Osteoblast (primary cell): Measurements from ENCODE around the gene C1RL. TPM values are rescaled to one million over a fixed set of nuclear protein-coding genes. Genes with fewer than 3 reads are reported as not detected.

ENCODE experiments used
- DNase-seq: peaks from one replicate; pipeline ENCODE4 v3.0.0; 2011; ENCODE audit warnings: low spot score, mixed read lengths; ENCODE audit not compliant: insufficient read length; ENCODE audit errors: missing footprints
- H2AFZ ChIP-seq: 2 replicates; pipeline ENCODE4 v1.6.0; 2011; ENCODE audit warnings: mild to moderate bottlenecking, low read length
- H3K27ac ChIP-seq: 2 replicates; pipeline ENCODE4 v1.5.1; 2011; ENCODE audit warnings: mild to moderate bottlenecking, low read depth, low read length, moderate library complexity
- H3K27me3 ChIP-seq: 2 replicates; pipeline ENCODE4 v1.6.0; 2012; ENCODE audit warnings: mild to moderate bottlenecking, control low read depth, inconsistent platforms, low read length, moderate library complexity; ENCODE audit not compliant: insufficient read depth
- H3K36me3 ChIP-seq: 2 replicates; pipeline ENCODE4 v1.5.1; 2011; ENCODE audit warnings: mild to moderate bottlenecking, low read length, control low read depth, moderate library complexity; ENCODE audit not compliant: insufficient read depth
- H3K4me1 ChIP-seq: 2 replicates; pipeline ENCODE4 v1.5.1; 2011; ENCODE audit warnings: mild to moderate bottlenecking, low read length, control low read depth, moderate library complexity; ENCODE audit not compliant: insufficient read depth
- H3K4me2 ChIP-seq: 2 replicates; pipeline ENCODE4 v1.6.0; 2011; ENCODE audit warnings: mild to moderate bottlenecking, low read length; ENCODE audit not compliant: insufficient read depth
- H3K4me3 ChIP-seq: fragments of 200-600 bp; sonication (generic); 3 replicates; pipeline ENCODE4 v1.5.1; 2012; ENCODE audit warnings: mild to moderate bottlenecking, low read length, inconsistent platforms; ENCODE audit not compliant: insufficient read depth
- H3K79me2 ChIP-seq: 2 replicates; pipeline ENCODE4 v1.6.0; 2012; ENCODE audit warnings: mild to moderate bottlenecking, low read length, control low read depth, inconsistent platforms; ENCODE audit not compliant: insufficient read depth
- H3K9me3 ChIP-seq: 2 replicates; pipeline ENCODE4 v1.5.1; 2011; ENCODE audit warnings: low read depth, low read length, control low read depth
- H4K20me1 ChIP-seq: 2 replicates; pipeline ENCODE4 v1.6.0; 2012; ENCODE audit warnings: mild to moderate bottlenecking, low read length, control low read depth; ENCODE audit not compliant: insufficient read depth
- total RNA-seq: library from RNA; depleted of rRNA; stranded (reverse); fragments of >200 nt; gene quantifications from 2 replicates; pipeline ENCODE4 v1.2.3, GENCODE V29; 2012
- TF ChIP-seq, protein P1 (sequence below): IDR thresholded peaks from 2 replicates; pipeline ENCODE4 v1.5.1; 2011; ENCODE audit warnings: mild to moderate bottlenecking, low read depth, low read length, moderate library complexity; ENCODE audit errors: extremely low read depth

C1RL gene
- total RNA-seq, 1 donor: 63.7 TPM

DNA sequence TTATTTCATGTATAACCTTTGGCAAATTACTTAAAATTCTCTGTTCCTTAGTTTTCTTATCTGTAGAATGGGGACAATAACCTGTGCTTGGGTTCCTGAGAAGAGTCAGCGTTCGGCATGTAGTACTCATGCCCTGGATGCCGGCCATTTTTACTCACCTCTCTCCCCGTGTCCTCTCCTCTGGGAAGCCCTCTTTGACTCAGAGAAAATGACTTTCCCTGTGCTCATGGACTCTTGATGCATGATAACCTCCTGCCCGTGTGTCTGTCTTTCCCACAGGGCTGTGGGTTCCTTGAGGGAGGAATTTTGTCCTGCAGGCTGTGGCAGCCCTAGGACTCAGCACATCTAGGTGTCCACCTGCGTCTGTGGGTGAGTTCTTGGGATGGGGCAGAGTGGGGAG, 5.8 kb upstream of the C1RL start:
- Histone ChIP-seq H3K79me2 (no peaks in the 10 kb centered on the region), H3K27me3 (no peaks in the 10 kb centered on the region), H3K36me3 (peaks cover 5% of the 10 kb centered on the region), H3K27ac (no peak overlapping the region), H3K4me3 (no peak overlapping the region), H3K9me3 (no peaks in the 10 kb centered on the region), H3K4me2 (no peak overlapping the region), H4K20me1 (no peaks in the 10 kb centered on the region), H2AFZ (no peak overlapping the region), H3K4me1 (no peaks in the 10 kb centered on the region)
- TF ChIP-seq, protein P1, sequence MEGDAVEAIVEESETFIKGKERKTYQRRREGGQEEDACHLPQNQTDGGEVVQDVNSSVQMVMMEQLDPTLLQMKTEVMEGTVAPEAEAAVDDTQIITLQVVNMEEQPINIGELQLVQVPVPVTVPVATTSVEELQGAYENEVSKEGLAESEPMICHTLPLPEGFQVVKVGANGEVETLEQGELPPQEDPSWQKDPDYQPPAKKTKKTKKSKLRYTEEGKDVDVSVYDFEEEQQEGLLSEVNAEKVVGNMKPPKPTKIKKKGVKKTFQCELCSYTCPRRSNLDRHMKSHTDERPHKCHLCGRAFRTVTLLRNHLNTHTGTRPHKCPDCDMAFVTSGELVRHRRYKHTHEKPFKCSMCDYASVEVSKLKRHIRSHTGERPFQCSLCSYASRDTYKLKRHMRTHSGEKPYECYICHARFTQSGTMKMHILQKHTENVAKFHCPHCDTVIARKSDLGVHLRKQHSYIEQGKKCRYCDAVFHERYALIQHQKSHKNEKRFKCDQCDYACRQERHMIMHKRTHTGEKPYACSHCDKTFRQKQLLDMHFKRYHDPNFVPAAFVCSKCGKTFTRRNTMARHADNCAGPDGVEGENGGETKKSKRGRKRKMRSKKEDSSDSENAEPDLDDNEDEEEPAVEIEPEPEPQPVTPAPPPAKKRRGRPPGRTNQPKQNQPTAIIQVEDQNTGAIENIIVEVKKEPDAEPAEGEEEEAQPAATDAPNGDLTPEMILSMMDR: no peak
- no peak for DNase-seq

DNA sequence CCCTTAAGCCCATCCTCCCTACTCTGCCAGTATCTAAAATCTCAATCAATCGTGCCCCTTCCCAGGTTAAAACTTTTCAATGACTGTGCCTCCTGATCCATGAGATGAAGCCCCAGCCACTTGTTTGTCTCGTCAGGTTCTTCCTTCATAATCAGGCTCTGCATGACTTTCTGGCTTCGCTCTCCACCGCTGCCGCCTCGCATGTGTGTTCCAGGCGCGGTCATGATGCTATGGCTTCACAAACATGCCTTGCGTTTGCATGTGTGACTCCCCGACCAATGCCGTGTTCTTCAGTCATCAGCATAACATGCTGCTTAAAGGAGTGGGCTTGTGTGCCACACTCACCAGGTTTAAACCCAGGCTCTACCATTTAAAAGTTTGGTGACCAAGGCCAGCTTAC, 5.0 kb upstream of the C1RL start:
- no peak overlapping the region for H3K27ac ChIP-seq
- peaks cover 5% of the 10 kb centered on the region for H3K36me3 ChIP-seq
- no peak overlapping the region for H3K4me3 ChIP-seq
- H3K4me1 ChIP-seq: peaks cover 4% of the 10 kb centered on the region
- H3K4me2 ChIP-seq: no peak overlapping the region
- no peak for DNase-seq
- H3K79me2 ChIP-seq: peaks cover 3% of the 10 kb centered on the region
- H3K27me3 ChIP-seq: no peaks in the 10 kb centered on the region
- no peak overlapping the region for H2AFZ ChIP-seq
- no peaks in the 10 kb centered on the region for H4K20me1 ChIP-seq
- no peaks in the 10 kb centered on the region for H3K9me3 ChIP-seq
- TF ChIP-seq, protein P1: no peak

DNA sequence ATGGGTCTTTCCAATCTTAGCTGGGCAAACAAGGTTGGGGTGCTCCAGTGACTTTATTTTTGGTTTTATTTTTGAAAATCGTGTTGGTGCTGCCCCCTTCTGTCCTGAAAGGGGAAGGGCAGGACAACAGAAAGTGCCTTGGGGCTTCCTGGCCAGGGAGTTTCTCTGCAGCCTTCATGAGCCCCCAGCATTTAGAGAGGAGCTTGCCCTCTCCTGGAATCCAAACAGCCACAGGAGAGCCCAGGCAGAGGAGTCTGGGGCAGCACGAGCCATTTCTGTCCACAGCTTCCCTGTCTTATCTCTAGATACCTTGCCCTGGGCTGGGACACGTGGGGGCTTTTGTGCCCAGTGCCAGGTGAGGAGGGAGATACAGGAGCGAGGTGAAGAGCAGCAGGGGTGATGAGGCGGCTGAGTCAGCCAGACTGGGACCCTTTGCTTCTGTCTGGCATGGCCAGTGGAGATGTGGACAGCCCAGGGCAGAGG, 4.4 kb upstream of the C1RL start:
- H2AFZ ChIP-seq: peak overlapping the region; percentile 37
- no peaks in the 10 kb centered on the region for H3K9me3 ChIP-seq
- no peaks in the 10 kb centered on the region for H4K20me1 ChIP-seq
- TF ChIP-seq, protein P1: peak; percentile 87
- peaks cover 4% of the 10 kb centered on the region for H3K4me1 ChIP-seq
- no peaks in the 10 kb centered on the region for H3K27me3 ChIP-seq
- no peak overlapping the region for H3K27ac ChIP-seq
- H3K79me2 ChIP-seq: peaks cover 6% of the 10 kb centered on the region
- no peak overlapping the region for H3K4me3 ChIP-seq
- no peak overlapping the region for H3K4me2 ChIP-seq
- peak; percentile 87 for DNase-seq
- H3K36me3 ChIP-seq: peaks cover 5% of the 10 kb centered on the region

DNA sequence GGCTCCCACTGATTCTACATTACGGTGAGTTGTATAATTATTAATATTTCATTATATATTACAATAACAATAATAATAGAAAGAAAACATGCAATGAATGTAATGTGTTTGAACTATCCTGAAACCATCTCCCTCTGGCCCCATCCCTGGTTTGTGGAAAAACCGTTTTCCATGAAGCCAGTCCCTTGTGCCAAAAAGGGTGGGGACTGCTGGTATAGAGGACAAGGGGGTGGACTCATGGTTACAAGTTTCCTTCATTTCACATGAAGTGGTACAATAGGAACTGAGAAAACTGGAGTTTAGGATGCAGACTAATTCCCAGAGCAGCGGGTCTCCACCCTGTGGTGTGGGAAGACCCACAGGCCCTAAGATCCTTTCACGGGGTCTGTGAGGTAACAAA, 3.0 kb upstream of the C1RL start:
- no peak overlapping the region for H3K4me3 ChIP-seq
- peaks cover 12% of the 10 kb centered on the region for H3K4me1 ChIP-seq
- H2AFZ ChIP-seq: no peak overlapping the region
- no peak for DNase-seq
- no peaks in the 10 kb centered on the region for H3K9me3 ChIP-seq
- no peaks in the 10 kb centered on the region for H4K20me1 ChIP-seq
- no peak overlapping the region for H3K4me2 ChIP-seq
- no peak overlapping the region for H3K27ac ChIP-seq
- H3K36me3 ChIP-seq: peaks cover 1% of the 10 kb centered on the region
- peaks cover 16% of the 10 kb centered on the region for H3K79me2 ChIP-seq
- TF ChIP-seq, protein P1: no peak
- H3K27me3 ChIP-seq: no peaks in the 10 kb centered on the region
